A673 (cell line): ENCODE results near the gene SLC38A8. TPM values are rescaled to one million over a fixed set of nuclear protein-coding genes. Genes with fewer than 3 reads are reported as not detected.
A peak's percentile ranks its signal among the peaks of the same experiment; 100 is the strongest.

ENCODE experiments used
- Bru-seq: library from RNA; stranded (reverse); fragments of 400-500 nt; gene quantifications from one replicate; lab custom pipeline; 2021; lab: Mats Ljungman, UMichigan
- BruChase-seq, 2 experiments: library from RNA; stranded (reverse); fragments of 400-500 nt; gene quantifications; one replicate each; lab custom pipeline; 2021; lab: Mats Ljungman, UMichigan
- BruUV-seq: library from RNA; stranded (reverse); fragments of 400-500 nt; replicated peaks from 2 replicates; lab custom pipeline; 2021; lab: Mats Ljungman, UMichigan
- CTCF ChIA-PET: fragments of 300-600 bp; sonication (Branson Sonifier 250); formaldehyde crosslinking; loops from one replicate; lab custom pipeline; 2022; ENCODE audit warnings: antibody characterized with exemption; lab: Charles Lee
- POLR2A ChIA-PET: fragments of 300-600 bp; sonication (Branson Sonifier 250); formaldehyde crosslinking; loops from one replicate; lab custom pipeline; 2022; ENCODE audit warnings: antibody characterized with exemption; ENCODE audit not compliant: low non-redundant PET; lab: Charles Lee
- DNase-seq: peaks from one replicate; pipeline ENCODE4 v3.0.0-alpha.2; 2015; ENCODE audit warnings: low spot score
- H3K27ac ChIP-seq: fragments of 200-600 bp; sonication (generic); 2 replicates; pipeline ENCODE4 v1.5.1; 2016; ENCODE audit warnings: mixed run types, low read depth, mild to moderate bottlenecking, mixed read lengths, antibody characterized with exemption, low read length; ENCODE audit not compliant: poor library complexity, severe bottlenecking
- H3K27me3 ChIP-seq: fragments of 200-600 bp; sonication (generic); replicated peaks from 2 replicates; pipeline ENCODE4 v1.6.1; 2017; ENCODE audit warnings: mixed run types, low read depth, mild to moderate bottlenecking, mixed read lengths, antibody characterized with exemption, low read length; ENCODE audit not compliant: insufficient read depth, poor library complexity
- H3K36me3 ChIP-seq: fragments of 200-600 bp; sonication (generic); 2 replicates; pipeline ENCODE4 v1.6.1; 2016; ENCODE audit warnings: mixed run types, mild to moderate bottlenecking, mixed read lengths, antibody characterized with exemption, low read length; ENCODE audit not compliant: insufficient read depth, poor library complexity, severe bottlenecking
- H3K4me1 ChIP-seq: fragments of 200-600 bp; sonication (generic); 2 replicates; pipeline ENCODE4 v1.6.1; 2017; ENCODE audit warnings: mixed run types, mild to moderate bottlenecking, mixed read lengths, antibody characterized with exemption, low read length; ENCODE audit not compliant: insufficient read depth, poor library complexity, severe bottlenecking
- H3K4me3 ChIP-seq: fragments of 200-600 bp; sonication (generic); 2 replicates; pipeline ENCODE4 v1.5.1; 2016; ENCODE audit warnings: low read depth, mixed run types, mild to moderate bottlenecking, mixed read lengths, low read length; ENCODE audit not compliant: poor library complexity, severe bottlenecking
- H3K9me3 ChIP-seq: fragments of 200-600 bp; sonication (generic); 2 replicates; pipeline ENCODE4 v1.6.1; 2016; ENCODE audit warnings: mixed run types, low read depth, mild to moderate bottlenecking, mixed read lengths, antibody characterized with exemption, low read length; ENCODE audit not compliant: poor library complexity, severe bottlenecking
- CTCF ChIP-seq: fragments of 300-800, 200-600 bp; sonication (generic); conservative IDR thresholded peaks from 2 replicates; pipeline ENCODE4 v1.5.1; 2017; ENCODE audit warnings: low read depth, mild to moderate bottlenecking, antibody characterized with exemption, low read length, moderate library complexity, mixed read lengths
- EZH2 ChIP-seq: fragments of 200-600 bp; sonication (generic); IDR thresholded peaks from 2 replicates; pipeline ENCODE4 v1.6.1; 2017; ENCODE audit warnings: borderline replicate concordance, low read depth, mild to moderate bottlenecking, mixed read lengths, antibody characterized with exemption, low read length; ENCODE audit not compliant: poor library complexity, severe bottlenecking
- intact Hi-C: fragments of 100-400 bp; cut with micrococcal nuclease; formaldehyde crosslinking; loops from one replicate; pipeline ENCODE4 v1.10.0; 2022; ENCODE audit not compliant: unreplicated experiment
- long read RNA-seq: library from polyadenylated mRNA; stranded (forward); transcript quantifications from one replicate; pipeline ENCODE4 v2.0.0, GENCODE V29; 2022
- total RNA-seq: library from RNA; stranded (reverse); gene quantifications from 2 replicates; pipeline ENCODE4 v1.2.3, GENCODE V29; 2021

The SLC38A8 gene
- total RNA-seq (not detected in 2 replicates), Bru-seq, nascent RNA (percentile 24 among the genes with signal in this experiment), BruChase-seq, experiment 1, labeled RNA remaining after a 2-hour chase (percentile 16 among the genes with signal in this experiment), BruChase-seq, experiment 2, labeled RNA remaining after a 6-hour chase (percentile 20 among the genes with signal in this experiment)
- long read RNA-seq = 0 reads

DNA sequence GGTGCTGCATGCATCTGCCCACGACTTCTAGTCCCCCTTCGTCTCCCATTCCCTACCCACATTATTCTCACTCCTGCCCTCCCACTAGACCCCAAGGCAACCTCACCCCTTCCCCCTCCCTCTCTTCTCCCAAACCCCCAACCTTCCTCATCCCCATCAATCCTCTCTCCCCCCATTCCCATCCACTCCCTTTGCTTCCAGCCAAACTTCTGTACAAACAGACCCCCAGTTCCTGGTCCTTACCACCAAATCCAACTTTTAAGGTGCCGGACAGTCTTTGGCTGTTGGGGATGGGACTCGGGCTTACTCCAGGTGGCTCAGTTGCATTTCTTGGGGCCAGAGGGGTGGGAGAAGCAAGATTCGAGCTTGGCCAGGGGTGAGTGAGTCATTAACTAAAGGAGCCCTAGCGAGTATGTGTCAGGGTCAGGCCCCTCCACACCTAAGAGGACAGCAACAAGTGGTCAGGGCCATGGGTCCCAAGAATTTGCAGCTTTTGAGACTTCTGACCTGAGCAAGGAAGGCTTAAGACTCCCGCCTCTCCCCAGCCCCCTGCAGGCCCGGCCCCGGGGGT is at the start of gene SLC38A8:
Gene SLC38A8, minus strand, starts transcription at position 488 of the 571 bp plus-strand sequence. CDS start 638 bp downstream, outside the sequence.
- H3K4me3 ChIP-seq = no peak within 1 kb of the TSS
- CTCF ChIA-PET = no interaction called here
- H3K36me3 ChIP-seq = no peaks in the 10 kb centered on the region
- intact Hi-C loops = no loop called here
- DNase-seq = no peak
- H3K27me3 ChIP-seq = no peaks in the 10 kb centered on the region
- TF ChIP-seq CTCF (no peak), EZH2 (no peak)
- POLR2A ChIA-PET = no interaction called here
- no peaks in the 10 kb centered on the region for H3K4me1 ChIP-seq
- H3K27ac ChIP-seq = no peak within 1 kb of the TSS
- H3K9me3 ChIP-seq = no peaks in the 10 kb centered on the region
- BruUV-seq = no TSS peak

DNA sequence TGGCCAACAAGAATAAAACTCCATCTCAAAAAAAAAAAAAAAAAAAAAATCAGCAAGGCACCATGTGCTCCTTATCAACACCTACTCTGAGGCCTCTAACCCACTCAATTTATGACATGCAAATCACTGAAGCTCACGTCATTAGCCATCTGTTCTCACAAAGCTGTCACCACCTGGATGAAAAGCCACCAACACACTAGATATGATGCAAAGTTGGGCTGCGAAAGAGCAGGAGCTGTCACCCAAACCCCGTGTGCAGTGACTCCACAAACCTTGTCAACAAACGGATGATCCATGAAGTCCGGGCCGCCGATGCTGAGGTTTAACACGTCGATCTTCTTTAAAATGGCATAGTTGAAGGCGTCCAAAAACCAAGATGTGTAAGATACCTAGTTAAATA is 48.9 kb upstream of the SLC38A8 start:
- CTCF ChIA-PET = no interaction called here
- POLR2A ChIA-PET = no interaction called here
- Histone ChIP-seq H3K36me3 (peaks cover 65% of the 10 kb centered on the region), H3K27me3 (no peaks in the 10 kb centered on the region), H3K4me1 (no peaks in the 10 kb centered on the region), H3K4me3 (no peak overlapping the region), H3K27ac (no peak overlapping the region), H3K9me3 (no peaks in the 10 kb centered on the region)
- no TSS peak for BruUV-seq
- intact Hi-C loops = no loop called here
- no peak for DNase-seq
- no peak for TF ChIP-seq EZH2
- TF ChIP-seq CTCF = no peak

DNA sequence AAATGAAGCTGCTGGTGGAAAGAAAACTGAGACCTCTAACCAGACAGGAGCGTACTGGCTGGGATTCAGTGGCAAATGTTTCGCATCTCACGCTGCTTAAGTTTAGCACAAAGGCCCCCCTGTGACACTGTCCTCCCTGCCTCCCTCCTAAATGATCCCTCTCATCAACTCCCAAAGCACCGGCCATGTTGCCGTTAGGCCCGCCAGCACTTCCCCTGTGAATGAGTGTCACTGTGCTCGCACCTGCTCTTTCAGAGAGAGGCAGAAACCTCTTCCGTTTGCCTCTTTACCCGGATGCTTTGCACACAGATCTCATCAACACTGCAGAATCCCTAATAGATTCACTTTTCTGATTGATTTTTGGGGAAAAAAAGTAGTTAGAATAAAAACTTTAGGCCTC is 47.6 kb upstream of the SLC38A8 start:
- peaks cover 62% of the 10 kb centered on the region for H3K36me3 ChIP-seq

More for the DNA sequence above, 47.6 kb upstream of the SLC38A8 start:
- Histone ChIP-seq H3K27ac (no peak overlapping the region), H3K4me1 (no peaks in the 10 kb centered on the region), H3K27me3 (no peaks in the 10 kb centered on the region), H3K9me3 (no peaks in the 10 kb centered on the region), H3K4me3 (no peak overlapping the region)
- ChIA-PET CTCF (no interaction called here), POLR2A (no interaction called here)
- no peak for TF ChIP-seq CTCF
- TF ChIP-seq EZH2 = no peak
- BruUV-seq = no TSS peak
- intact Hi-C loops = no loop called here
- DNase-seq = no peak
